BJ (cell line): Measurements from ENCODE around the gene TARBP1. TPM values are rescaled to one million over a fixed set of nuclear protein-coding genes. Genes with fewer than 3 reads are reported as not detected.

Experiments used
- CTCF ChIA-PET: fragments of 350-600 bp; formaldehyde crosslinking; extraction: SDS; loops from one replicate; lab custom pipeline; 2021; ENCODE audit warnings: antibody characterized with exemption, inconsistent platforms; lab: Yijun Ruan, JAX
- POLR2A ChIA-PET: fragments of 300-600 bp; sonication (Branson Sonifier 250); formaldehyde crosslinking; extraction: SDS; loops from one replicate; lab custom pipeline; 2021; ENCODE audit warnings: antibody characterized with exemption; lab: Charles Lee
- DNase-seq: peaks from one replicate; pipeline ENCODE4 v3.0.0-alpha.2; 2011; ENCODE audit warnings: low read depth
- H3K27me3 ChIP-seq: 2 replicates; pipeline ENCODE4 v1.6.0; 2011; ENCODE audit warnings: low read length; ENCODE audit not compliant: control insufficient read depth, insufficient read depth
- H3K36me3 ChIP-seq: 2 replicates; pipeline ENCODE4 v1.5.1; 2011; ENCODE audit warnings: low read length; ENCODE audit not compliant: control insufficient read depth, insufficient read depth
- H3K4me3 ChIP-seq: 2 replicates; pipeline ENCODE4 v1.5.1; 2011; ENCODE audit warnings: low read depth, mild to moderate bottlenecking, control low read depth, low read length
- CTCF ChIP-seq: IDR thresholded peaks from 2 replicates; pipeline ENCODE4 v1.5.1; 2011; ENCODE audit warnings: low read depth, mild to moderate bottlenecking, control low read depth, inconsistent platforms, low read length, moderate library complexity; ENCODE audit not compliant: insufficient read depth
- polyA plus RNA-seq: library from polyadenylated mRNA; depleted of rRNA; stranded (reverse); fragments of >200 nt; gene quantifications from 2 replicates; pipeline ENCODE4 v1.2.3, GENCODE V29; 2011

The TARBP1 gene
- polyA plus RNA-seq, 1 experiment = 7.4 TPM

GRCh38 chr1:234468580-234468979 is 10.4 kb downstream of the TARBP1 start:
- ChIA-PET CTCF (interaction anchor here (1.3 kb wide), 1 partner anchor 19 kb away, joined by 3 read pairs; no protein-coding TSS in a partner anchor), POLR2A (no interaction called here)
- H3K36me3 ChIP-seq = no peaks in the 10 kb centered on the region
- no peak overlapping the region for H3K4me3 ChIP-seq
- DNase-seq = no peak
- TF ChIP-seq CTCF = no peak
- no peaks in the 10 kb centered on the region for H3K27me3 ChIP-seq

- CTCF ChIA-PET = interaction anchor here (0.7 to 1.3 kb wide), 3 partner anchors 20 to 273 kb away, joined by 3 read pairs; no protein-coding TSS in a partner anchor
Measured at GRCh38 chr1:234467821-234468220, 11.2 kb downstream of the TARBP1 start.

GRCh38 chr1:234466945-234467344 is 12.0 kb downstream of the TARBP1 start:
- ChIA-PET POLR2A (no interaction called here), CTCF (interaction anchor here (1.2 to 2.5 kb wide), 2 partner anchors 20 to 32 kb away, joined by 3 to 7 read pairs; no protein-coding TSS in a partner anchor)
- Histone ChIP-seq H3K27me3 (no peaks in the 10 kb centered on the region), H3K36me3 (no peaks in the 10 kb centered on the region), H3K4me3 (no peak overlapping the region)
- TF ChIP-seq CTCF = no peak
- no peak for DNase-seq

More at GRCh38 chr1:234467821-234468220, 11.2 kb downstream of the TARBP1 start:
- no peak for TF ChIP-seq CTCF
- H3K27me3 ChIP-seq = no peaks in the 10 kb centered on the region
- POLR2A ChIA-PET = interaction anchor here (0.5 kb wide), 1 partner anchor 8 kb away, joined by 3 read pairs; no protein-coding TSS in a partner anchor
- H3K4me3 ChIP-seq = no peak overlapping the region
- no peaks in the 10 kb centered on the region for H3K36me3 ChIP-seq
- DNase-seq = no peak

GRCh38 chr1:234463749-234464148 is 15.2 kb downstream of the TARBP1 start:
- no peak for DNase-seq
- H3K36me3 ChIP-seq = no peaks in the 10 kb centered on the region
- no peaks in the 10 kb centered on the region for H3K27me3 ChIP-seq
- ChIA-PET CTCF (no interaction called here), POLR2A (no interaction called here)
- no peak for TF ChIP-seq CTCF
- H3K4me3 ChIP-seq = no peak overlapping the region

- POLR2A ChIA-PET = no interaction called here
- CTCF ChIA-PET = no interaction called here
Measured at GRCh38 chr1:234460652-234461051, 18.3 kb downstream of the TARBP1 start.

More at GRCh38 chr1:234460652-234461051, 18.3 kb downstream of the TARBP1 start:
- no peak for DNase-seq
- Histone ChIP-seq H3K4me3 (no peak overlapping the region), H3K36me3 (no peaks in the 10 kb centered on the region), H3K27me3 (no peaks in the 10 kb centered on the region)
- TF ChIP-seq CTCF = no peak
